ENCODE results near the gene AMOTL2. TPM values are rescaled to one million over a fixed set of nuclear protein-coding genes. Genes with fewer than 3 reads are reported as not detected.
A peak's percentile ranks its signal among the peaks of the same experiment; 100 is the strongest.

Gene AMOTL2
- total and polyA plus RNA-seq, 4 donors = 4.2 to 16.7 (median 9.4) TPM

DNA sequence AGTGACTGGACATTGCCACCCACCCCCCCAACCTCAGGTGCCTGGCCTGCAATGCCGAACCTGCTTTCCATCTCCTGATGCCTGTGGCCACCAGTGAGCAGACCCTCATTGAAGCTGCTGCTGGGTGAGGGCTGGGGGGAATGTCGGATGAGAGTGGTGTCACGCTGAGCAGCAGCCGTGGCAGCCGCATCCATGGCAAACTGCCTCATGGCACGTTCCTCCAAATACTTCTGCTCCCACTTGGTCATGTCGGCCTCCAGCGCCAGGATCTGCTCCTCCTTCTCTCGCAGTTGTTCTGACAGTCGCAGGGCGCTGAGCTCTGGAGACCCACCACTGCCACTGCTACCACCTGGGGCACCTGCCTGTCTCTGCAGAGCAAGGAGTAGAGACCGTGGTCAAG lies 14.2 kb downstream of the AMOTL2 start:
- DNase-seq (ENCODE audit: low spot score) = no peak
- Histone ChIP-seq H3K9ac (ENCODE audit: low read depth in 1 of 2, low read length in 2 of 2) (no peak overlapping the region), H3K9me3 (ENCODE audit: control insufficient read depth in 4 of 4, low read length in 3 of 4) (no peaks in the 10 kb centered on the region), H3K36me3 (ENCODE audit: control insufficient read depth in 4 of 4, insufficient read depth in 3 of 4, low read depth in 1 of 4, low read length in 3 of 4) (peaks cover 14 to 65% (median 38%) of the 10 kb centered on the region in 4 donors), H3K4me1 (ENCODE audit: control insufficient read depth in 4 of 4, insufficient read depth in 4 of 4, low read length in 3 of 4) (peaks cover 5 to 35% (median 29%) of the 10 kb centered on the region in 4 donors), H3K27me3 (ENCODE audit: control insufficient read depth in 4 of 4, insufficient read depth in 4 of 4, low read length in 3 of 4) (no peaks in the 10 kb centered on the region), H3K27ac (ENCODE audit: low read depth in 1 of 2, low read length in 2 of 2) (no peak overlapping the region), H3K4me3 (ENCODE audit: low read depth in 1 of 3, low read length in 3 of 3) (no peak overlapping the region)
- 88% methylated on average over 12 of the region's 12 CpGs for WGBS
- TF ChIP-seq, protein P1, sequence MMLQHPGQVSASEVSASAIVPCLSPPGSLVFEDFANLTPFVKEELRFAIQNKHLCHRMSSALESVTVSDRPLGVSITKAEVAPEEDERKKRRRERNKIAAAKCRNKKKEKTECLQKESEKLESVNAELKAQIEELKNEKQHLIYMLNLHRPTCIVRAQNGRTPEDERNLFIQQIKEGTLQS (IDR thresholded peaks at IDR 0.05) = no peak
- TF ChIP-seq, protein P2, sequence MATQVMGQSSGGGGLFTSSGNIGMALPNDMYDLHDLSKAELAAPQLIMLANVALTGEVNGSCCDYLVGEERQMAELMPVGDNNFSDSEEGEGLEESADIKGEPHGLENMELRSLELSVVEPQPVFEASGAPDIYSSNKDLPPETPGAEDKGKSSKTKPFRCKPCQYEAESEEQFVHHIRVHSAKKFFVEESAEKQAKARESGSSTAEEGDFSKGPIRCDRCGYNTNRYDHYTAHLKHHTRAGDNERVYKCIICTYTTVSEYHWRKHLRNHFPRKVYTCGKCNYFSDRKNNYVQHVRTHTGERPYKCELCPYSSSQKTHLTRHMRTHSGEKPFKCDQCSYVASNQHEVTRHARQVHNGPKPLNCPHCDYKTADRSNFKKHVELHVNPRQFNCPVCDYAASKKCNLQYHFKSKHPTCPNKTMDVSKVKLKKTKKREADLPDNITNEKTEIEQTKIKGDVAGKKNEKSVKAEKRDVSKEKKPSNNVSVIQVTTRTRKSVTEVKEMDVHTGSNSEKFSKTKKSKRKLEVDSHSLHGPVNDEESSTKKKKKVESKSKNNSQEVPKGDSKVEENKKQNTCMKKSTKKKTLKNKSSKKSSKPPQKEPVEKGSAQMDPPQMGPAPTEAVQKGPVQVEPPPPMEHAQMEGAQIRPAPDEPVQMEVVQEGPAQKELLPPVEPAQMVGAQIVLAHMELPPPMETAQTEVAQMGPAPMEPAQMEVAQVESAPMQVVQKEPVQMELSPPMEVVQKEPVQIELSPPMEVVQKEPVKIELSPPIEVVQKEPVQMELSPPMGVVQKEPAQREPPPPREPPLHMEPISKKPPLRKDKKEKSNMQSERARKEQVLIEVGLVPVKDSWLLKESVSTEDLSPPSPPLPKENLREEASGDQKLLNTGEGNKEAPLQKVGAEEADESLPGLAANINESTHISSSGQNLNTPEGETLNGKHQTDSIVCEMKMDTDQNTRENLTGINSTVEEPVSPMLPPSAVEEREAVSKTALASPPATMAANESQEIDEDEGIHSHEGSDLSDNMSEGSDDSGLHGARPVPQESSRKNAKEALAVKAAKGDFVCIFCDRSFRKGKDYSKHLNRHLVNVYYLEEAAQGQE (IDR thresholded peaks at IDR 0.05) = no peak
- TF ChIP-seq, protein P3, sequence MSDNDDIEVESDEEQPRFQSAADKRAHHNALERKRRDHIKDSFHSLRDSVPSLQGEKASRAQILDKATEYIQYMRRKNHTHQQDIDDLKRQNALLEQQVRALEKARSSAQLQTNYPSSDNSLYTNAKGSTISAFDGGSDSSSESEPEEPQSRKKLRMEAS (IDR thresholded peaks at IDR 0.05) = no peak
- TF ChIP-seq EGR1 (IDR thresholded peaks at IDR 0.05; ENCODE audit: low read depth in 2 of 2) (no peak), FOXA1 (IDR thresholded peaks at IDR 0.05) (no peak)

DNA sequence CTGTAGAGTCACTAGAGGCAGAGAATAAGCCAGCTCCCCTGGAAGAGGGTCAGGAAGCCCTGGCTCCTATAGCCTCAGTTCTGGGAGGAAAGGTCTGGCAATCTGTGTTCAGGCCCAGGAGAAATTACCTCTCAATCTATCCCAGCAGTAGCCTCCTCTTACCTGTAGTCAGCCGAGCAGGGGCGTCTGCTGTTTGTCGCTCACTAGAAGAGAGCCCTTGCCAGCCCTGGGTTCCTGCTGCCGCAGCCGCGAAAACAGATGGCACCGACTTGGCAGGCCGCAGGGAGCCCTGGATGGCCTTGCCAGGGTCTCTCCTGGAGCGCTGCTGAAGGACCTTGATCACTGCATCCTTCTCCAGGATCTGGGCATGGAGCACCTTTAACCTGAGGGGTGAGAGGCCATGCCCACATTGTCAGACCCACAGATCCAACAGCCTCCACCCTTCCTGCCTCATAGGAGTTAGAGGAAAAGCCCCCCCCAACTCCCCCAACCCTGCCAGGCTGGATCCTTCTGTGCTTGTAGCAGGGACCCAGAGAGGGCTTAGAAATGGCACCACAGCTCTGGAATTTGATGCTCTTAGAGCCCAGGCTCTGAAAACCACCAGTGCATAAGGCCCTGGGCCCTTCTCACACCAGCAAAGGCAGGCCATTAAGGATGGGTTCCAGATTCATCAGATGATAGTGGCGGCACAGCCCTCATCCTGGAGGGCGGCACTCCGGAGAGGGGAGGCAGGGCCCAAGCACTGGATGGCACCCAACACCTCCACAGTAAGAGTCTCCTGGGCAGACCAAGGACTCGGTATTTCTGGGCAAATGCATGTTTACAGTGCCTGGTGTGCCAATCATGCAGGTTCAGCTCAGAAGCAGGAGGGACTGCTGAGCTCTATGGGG lies 14.9 kb downstream of the AMOTL2 start:
- Histone ChIP-seq H3K4me1 (ENCODE audit: control insufficient read depth in 4 of 4, insufficient read depth in 4 of 4, low read length in 3 of 4) (peaks cover 4 to 34% (median 29%) of the 10 kb centered on the region in 4 donors), H3K27ac (ENCODE audit: low read depth in 1 of 2, low read length in 2 of 2) (no peak overlapping the region)
- no peak for DNase-seq (ENCODE audit: low spot score)

DNA sequence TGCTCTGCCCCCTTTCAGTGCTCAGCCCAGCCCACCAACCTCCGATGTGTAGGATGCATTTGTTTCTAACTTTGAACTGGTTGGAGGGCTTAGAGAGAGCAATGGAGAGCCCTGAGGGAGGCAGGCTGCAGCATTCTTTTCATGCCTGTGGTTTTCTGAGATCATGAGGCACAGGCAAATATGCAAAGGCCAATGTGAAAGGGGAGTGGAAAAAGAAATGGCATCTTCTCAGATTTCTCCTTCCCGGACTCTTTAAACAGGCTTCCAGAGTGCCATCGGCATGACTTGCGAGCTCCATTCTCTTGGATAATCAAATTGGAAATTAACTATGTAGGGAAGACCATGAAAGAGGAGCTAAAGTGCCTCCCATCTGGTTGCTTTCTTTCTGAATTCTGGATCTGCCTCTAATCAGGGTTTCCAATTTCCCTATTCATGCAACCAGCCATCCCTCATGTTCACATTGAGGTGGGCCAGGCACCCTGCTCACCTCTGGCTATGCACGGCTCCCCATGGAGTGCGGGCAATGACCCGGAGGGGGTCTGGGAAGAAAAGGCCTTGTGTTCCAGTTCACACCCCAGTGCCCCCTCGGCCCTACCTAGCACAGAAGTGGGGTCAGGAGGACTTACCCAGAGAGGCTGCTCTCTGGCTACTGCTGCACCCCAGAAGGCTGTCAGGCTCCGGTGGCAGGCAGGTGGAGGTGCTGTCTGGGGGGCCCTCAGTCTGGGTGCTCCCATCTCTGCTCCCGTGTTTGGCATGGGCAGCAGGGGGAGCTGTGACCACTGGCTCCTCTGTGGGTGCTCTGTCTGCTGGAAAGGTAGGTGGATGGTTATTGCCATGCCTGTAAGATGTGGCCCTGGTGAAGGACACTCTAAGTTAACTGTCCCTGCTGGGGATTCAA lies 16.1 kb downstream of the AMOTL2 start:
- H3K9ac ChIP-seq (ENCODE audit: low read depth in 1 of 2, low read length in 2 of 2) = no peak overlapping the region
- 75% methylated on average over 10 of the region's 10 CpGs for WGBS
- H3K9me3 ChIP-seq (ENCODE audit: control insufficient read depth in 4 of 4, low read length in 3 of 4) = no peaks in the 10 kb centered on the region
- DNase-seq (ENCODE audit: low spot score) = no peak
- no peak overlapping the region for H3K4me3 ChIP-seq (ENCODE audit: low read depth in 1 of 3, low read length in 3 of 3)
- no peak overlapping the region for H3K27ac ChIP-seq (ENCODE audit: low read depth in 1 of 2, low read length in 2 of 2)
- TF ChIP-seq NR2F2 (IDR thresholded peaks at IDR 0.05) = peak; percentile 95
- TF ChIP-seq SP1 (IDR thresholded peaks at IDR 0.05) = peak; percentile 29
- TF ChIP-seq, protein P4, sequence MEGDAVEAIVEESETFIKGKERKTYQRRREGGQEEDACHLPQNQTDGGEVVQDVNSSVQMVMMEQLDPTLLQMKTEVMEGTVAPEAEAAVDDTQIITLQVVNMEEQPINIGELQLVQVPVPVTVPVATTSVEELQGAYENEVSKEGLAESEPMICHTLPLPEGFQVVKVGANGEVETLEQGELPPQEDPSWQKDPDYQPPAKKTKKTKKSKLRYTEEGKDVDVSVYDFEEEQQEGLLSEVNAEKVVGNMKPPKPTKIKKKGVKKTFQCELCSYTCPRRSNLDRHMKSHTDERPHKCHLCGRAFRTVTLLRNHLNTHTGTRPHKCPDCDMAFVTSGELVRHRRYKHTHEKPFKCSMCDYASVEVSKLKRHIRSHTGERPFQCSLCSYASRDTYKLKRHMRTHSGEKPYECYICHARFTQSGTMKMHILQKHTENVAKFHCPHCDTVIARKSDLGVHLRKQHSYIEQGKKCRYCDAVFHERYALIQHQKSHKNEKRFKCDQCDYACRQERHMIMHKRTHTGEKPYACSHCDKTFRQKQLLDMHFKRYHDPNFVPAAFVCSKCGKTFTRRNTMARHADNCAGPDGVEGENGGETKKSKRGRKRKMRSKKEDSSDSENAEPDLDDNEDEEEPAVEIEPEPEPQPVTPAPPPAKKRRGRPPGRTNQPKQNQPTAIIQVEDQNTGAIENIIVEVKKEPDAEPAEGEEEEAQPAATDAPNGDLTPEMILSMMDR (IDR thresholded peaks at IDR 0.05; ENCODE audit: low read depth, low read length, missing input control) = no peak
- peak in 1 of 2 donors; percentile 18 for TF ChIP-seq RXRA (IDR thresholded peaks at IDR 0.05)
- peak; percentile 6 to 55 for TF ChIP-seq RAD21 (IDR thresholded peaks at IDR 0.05)
- TF ChIP-seq, protein P2 (IDR thresholded peaks at IDR 0.05) = no peak
- no peak for TF ChIP-seq YY1 (IDR thresholded peaks at IDR 0.05)
- no peak for TF ChIP-seq TAF1 (conservative IDR thresholded peaks at IDR 0.05)
- no peak for TF ChIP-seq HNF4A (conservative IDR thresholded peaks at IDR 0.05)
- peaks cover 6 to 36% (median 31%) of the 10 kb centered on the region in 4 donors for H3K4me1 ChIP-seq (ENCODE audit: control insufficient read depth in 4 of 4, insufficient read depth in 4 of 4, low read length in 3 of 4)
- peaks cover 14 to 56% (median 37%) of the 10 kb centered on the region in 4 donors for H3K36me3 ChIP-seq (ENCODE audit: control insufficient read depth in 4 of 4, insufficient read depth in 3 of 4, low read depth in 1 of 4, low read length in 3 of 4)
- H3K27me3 ChIP-seq (ENCODE audit: control insufficient read depth in 4 of 4, insufficient read depth in 4 of 4, low read length in 3 of 4) = no peaks in the 10 kb centered on the region

More for the DNA sequence above, 14.9 kb downstream of the AMOTL2 start:
- Histone ChIP-seq H3K36me3 (ENCODE audit: control insufficient read depth in 4 of 4, insufficient read depth in 3 of 4, low read depth in 1 of 4, low read length in 3 of 4) (peaks cover 14 to 62% (median 39%) of the 10 kb centered on the region in 4 donors), H3K9me3 (ENCODE audit: control insufficient read depth in 4 of 4, low read length in 3 of 4) (no peaks in the 10 kb centered on the region), H3K27me3 (ENCODE audit: control insufficient read depth in 4 of 4, insufficient read depth in 4 of 4, low read length in 3 of 4) (no peaks in the 10 kb centered on the region), H3K4me3 (ENCODE audit: low read depth in 1 of 3, low read length in 3 of 3) (no peak overlapping the region), H3K9ac (ENCODE audit: low read depth in 1 of 2, low read length in 2 of 2) (no peak overlapping the region)
- TF ChIP-seq TAF1 (conservative IDR thresholded peaks at IDR 0.05) = no peak
- WGBS = 86% methylated on average over 13 of the region's 13 CpGs
